ENCODE results near the gene DLG1. TPM values are rescaled to one million over a fixed set of nuclear protein-coding genes. Genes with fewer than 3 reads are reported as not detected.

The DLG1 gene
- total RNA-seq, 1 experiment from 2014 or later = 89.8 TPM

DNA sequence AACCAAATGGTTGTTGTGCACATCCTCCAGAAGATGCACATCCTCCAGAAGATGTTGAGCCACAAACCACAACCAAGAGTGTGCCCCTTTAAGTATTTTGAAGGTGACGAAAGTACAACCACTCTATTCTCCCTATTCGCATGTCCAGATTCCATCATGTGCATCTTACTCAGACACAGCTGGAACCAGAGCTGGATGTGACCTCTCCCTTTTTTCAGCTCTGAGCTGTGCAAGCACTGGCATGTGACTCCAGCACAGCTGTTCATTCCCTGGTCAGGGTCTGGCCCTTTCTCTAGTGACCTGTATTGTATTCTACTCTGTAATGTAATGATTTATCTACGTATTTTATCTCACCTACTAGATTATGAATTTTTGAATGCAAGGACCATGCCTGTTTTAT lies 29.3 kb upstream of the DLG1 start:
- Histone ChIP-seq H2AFZ (ENCODE audit: low read depth, low read length, poor library complexity, severe bottlenecking) (no peak overlapping the region), H3K27me3 (ENCODE audit: insufficient read depth, low read length) (no peaks in the 10 kb centered on the region), H3K36me3 (ENCODE audit: control insufficient read depth in 1 of 2, insufficient read depth in 2 of 2, low read length in 2 of 2) (no peaks in the 10 kb centered on the region), H4K20me1 (ENCODE audit: insufficient read depth) (no peaks in the 10 kb centered on the region), H3K27ac (ENCODE audit: low read depth, low read length) (no peak overlapping the region), H3K9me2 (ENCODE audit: insufficient read depth) (no peaks in the 10 kb centered on the region), H3K9ac (ENCODE audit: low read length) (no peak overlapping the region), H3K9me3 (ENCODE audit: control insufficient read depth in 1 of 2, insufficient read depth in 1 of 2, low read depth in 1 of 2, low read length in 2 of 2) (no peaks in the 10 kb centered on the region), H3K4me3 (replicated peaks in 1 of 2; ENCODE audit: low read depth in 1 of 2, low read length in 2 of 2) (no peak overlapping the region), H3K4me1 (ENCODE audit: control insufficient read depth in 1 of 2, insufficient read depth in 2 of 2, low read length in 2 of 2) (no peaks in the 10 kb centered on the region), H3K4me2 (ENCODE audit: low read length) (no peak overlapping the region), H3K79me2 (ENCODE audit: insufficient read depth, low read length) (no peaks in the 10 kb centered on the region)
- ChIA-PET RAD21 (ENCODE audit: low non-redundant PET in 1 of 2, low total read pairs in 2 of 2, uncharacterized antibody in 2 of 2, unreplicated experiment in 2 of 2) (no interaction called here), POLR2A (no interaction called here), CTCF (no interaction called here)
- ATAC-seq (no peak), DNase-seq (ENCODE audit: low read depth, low spot score) (no peak)
- TF ChIP-seq POLR2A (IDR thresholded peaks at IDR 0.05; ENCODE audit: borderline replicate concordance, extremely low read depth, insufficient read depth, insufficient read length) (no peak), CTCF (IDR thresholded peaks at IDR 0.05 in 2 of 3, conservative IDR thresholded peaks at IDR 0.05 in 1 of 3; ENCODE audit: borderline replicate concordance in 1 of 3, insufficient read depth in 1 of 3, low read depth in 2 of 3, low read length in 2 of 3) (no peak), JUND (IDR thresholded peaks at IDR 0.05) (no peak), SP1 (IDR thresholded peaks at IDR 0.05; ENCODE audit: low read depth) (no peak), CBX3 (IDR thresholded peaks at IDR 0.05; ENCODE audit: low read depth) (no peak), SIN3A (IDR thresholded peaks at IDR 0.05; ENCODE audit: low read depth) (no peak), ZNF274 (IDR thresholded peaks at IDR 0.05; ENCODE audit: low read depth, low read length) (no peak), CEBPB (IDR thresholded peaks at IDR 0.05; ENCODE audit: low read depth) (no peak), YY1 (IDR thresholded peaks at IDR 0.05; ENCODE audit: extremely low read depth, insufficient replicate concordance, low read depth, low read length) (no peak), FOSL1 (IDR thresholded peaks at IDR 0.05; ENCODE audit: low read depth) (no peak), ELF1 (IDR thresholded peaks at IDR 0.05; ENCODE audit: borderline replicate concordance, low read depth) (no peak), ATF3 (IDR thresholded peaks at IDR 0.05) (no peak), ZFX (IDR thresholded peaks at IDR 0.05) (no peak), SRF (IDR thresholded peaks at IDR 0.05; ENCODE audit: low read depth) (no peak), POLR2AphosphoS5 (IDR thresholded peaks at IDR 0.05; ENCODE audit: low read depth, low read length) (no peak), EZH2 (IDR thresholded peaks at IDR 0.05) (no peak)
- TF ChIP-seq, protein P1, sequence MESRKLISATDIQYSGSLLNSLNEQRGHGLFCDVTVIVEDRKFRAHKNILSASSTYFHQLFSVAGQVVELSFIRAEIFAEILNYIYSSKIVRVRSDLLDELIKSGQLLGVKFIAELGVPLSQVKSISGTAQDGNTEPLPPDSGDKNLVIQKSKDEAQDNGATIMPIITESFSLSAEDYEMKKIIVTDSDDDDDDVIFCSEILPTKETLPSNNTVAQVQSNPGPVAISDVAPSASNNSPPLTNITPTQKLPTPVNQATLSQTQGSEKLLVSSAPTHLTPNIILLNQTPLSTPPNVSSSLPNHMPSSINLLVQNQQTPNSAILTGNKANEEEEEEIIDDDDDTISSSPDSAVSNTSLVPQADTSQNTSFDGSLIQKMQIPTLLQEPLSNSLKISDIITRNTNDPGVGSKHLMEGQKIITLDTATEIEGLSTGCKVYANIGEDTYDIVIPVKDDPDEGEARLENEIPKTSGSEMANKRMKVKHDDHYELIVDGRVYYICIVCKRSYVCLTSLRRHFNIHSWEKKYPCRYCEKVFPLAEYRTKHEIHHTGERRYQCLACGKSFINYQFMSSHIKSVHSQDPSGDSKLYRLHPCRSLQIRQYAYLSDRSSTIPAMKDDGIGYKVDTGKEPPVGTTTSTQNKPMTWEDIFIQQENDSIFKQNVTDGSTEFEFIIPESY (IDR thresholded peaks at IDR 0.05; ENCODE audit: extremely low read depth, insufficient replicate concordance, low read length) = no peak
- TF ChIP-seq, protein P2, sequence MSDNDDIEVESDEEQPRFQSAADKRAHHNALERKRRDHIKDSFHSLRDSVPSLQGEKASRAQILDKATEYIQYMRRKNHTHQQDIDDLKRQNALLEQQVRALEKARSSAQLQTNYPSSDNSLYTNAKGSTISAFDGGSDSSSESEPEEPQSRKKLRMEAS (IDR thresholded peaks at IDR 0.05) = no peak
- TF ChIP-seq, protein P3, sequence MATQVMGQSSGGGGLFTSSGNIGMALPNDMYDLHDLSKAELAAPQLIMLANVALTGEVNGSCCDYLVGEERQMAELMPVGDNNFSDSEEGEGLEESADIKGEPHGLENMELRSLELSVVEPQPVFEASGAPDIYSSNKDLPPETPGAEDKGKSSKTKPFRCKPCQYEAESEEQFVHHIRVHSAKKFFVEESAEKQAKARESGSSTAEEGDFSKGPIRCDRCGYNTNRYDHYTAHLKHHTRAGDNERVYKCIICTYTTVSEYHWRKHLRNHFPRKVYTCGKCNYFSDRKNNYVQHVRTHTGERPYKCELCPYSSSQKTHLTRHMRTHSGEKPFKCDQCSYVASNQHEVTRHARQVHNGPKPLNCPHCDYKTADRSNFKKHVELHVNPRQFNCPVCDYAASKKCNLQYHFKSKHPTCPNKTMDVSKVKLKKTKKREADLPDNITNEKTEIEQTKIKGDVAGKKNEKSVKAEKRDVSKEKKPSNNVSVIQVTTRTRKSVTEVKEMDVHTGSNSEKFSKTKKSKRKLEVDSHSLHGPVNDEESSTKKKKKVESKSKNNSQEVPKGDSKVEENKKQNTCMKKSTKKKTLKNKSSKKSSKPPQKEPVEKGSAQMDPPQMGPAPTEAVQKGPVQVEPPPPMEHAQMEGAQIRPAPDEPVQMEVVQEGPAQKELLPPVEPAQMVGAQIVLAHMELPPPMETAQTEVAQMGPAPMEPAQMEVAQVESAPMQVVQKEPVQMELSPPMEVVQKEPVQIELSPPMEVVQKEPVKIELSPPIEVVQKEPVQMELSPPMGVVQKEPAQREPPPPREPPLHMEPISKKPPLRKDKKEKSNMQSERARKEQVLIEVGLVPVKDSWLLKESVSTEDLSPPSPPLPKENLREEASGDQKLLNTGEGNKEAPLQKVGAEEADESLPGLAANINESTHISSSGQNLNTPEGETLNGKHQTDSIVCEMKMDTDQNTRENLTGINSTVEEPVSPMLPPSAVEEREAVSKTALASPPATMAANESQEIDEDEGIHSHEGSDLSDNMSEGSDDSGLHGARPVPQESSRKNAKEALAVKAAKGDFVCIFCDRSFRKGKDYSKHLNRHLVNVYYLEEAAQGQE (IDR thresholded peaks at IDR 0.05; ENCODE audit: low read depth) = no peak
- BruUV-seq (replicated peaks) = no TSS peak
- intact Hi-C loops (cut with micrococcal nuclease) = no loop called here

Measured in HCT116 (cell line).